Liver (tissue), 9 donors: ENCODE results near the gene CPNE5. TPM values are rescaled to one million over a fixed set of nuclear protein-coding genes. Genes with fewer than 3 reads are reported as not detected.

Source experiments
- DNase-seq: peaks from one replicate; pipeline ENCODE4 v3.0.0-alpha.2; 2017; ENCODE audit warnings: low spot score
- H3K27ac ChIP-seq, 2 donors: one replicate each; pipeline ENCODE4 v1.7.0; 2013; ENCODE audit warnings: inconsistent platforms in 2 of 2, low read length in 2 of 2, control low read depth in 1 of 2, low read depth in 1 of 2, mild to moderate bottlenecking in 1 of 2
- H3K27me3 ChIP-seq, 4 donors: one replicate each; pipeline versions ENCODE4 v1.6.1 to v1.7.0; 2013; ENCODE audit warnings: low read length in 3 of 4, inconsistent platforms in 1 of 4, mild to moderate bottlenecking in 1 of 4, moderate library complexity in 1 of 4; ENCODE audit not compliant: control insufficient read depth in 4 of 4, insufficient read depth in 4 of 4
- H3K36me3 ChIP-seq, 4 donors: one replicate each; pipeline versions ENCODE4 v1.6.1 to v1.7.0; 2013; ENCODE audit warnings: low read length in 3 of 4, mild to moderate bottlenecking in 3 of 4, low read depth in 1 of 4, moderate library complexity in 1 of 4; ENCODE audit not compliant: control insufficient read depth in 4 of 4, insufficient read depth in 3 of 4
- H3K4me1 ChIP-seq, 4 donors: one replicate each; pipeline versions ENCODE4 v1.6.1 to v1.7.0; 2013; ENCODE audit warnings: low read length in 3 of 4, mild to moderate bottlenecking in 3 of 4, moderate library complexity in 1 of 4; ENCODE audit not compliant: control insufficient read depth in 4 of 4, insufficient read depth in 4 of 4
- H3K4me3 ChIP-seq, 3 donors: one replicate each; pipeline versions ENCODE4 v1.6.1 to v1.7.0; 2013; ENCODE audit warnings: low read length in 3 of 3, control low read depth in 1 of 3, low read depth in 1 of 3, mild to moderate bottlenecking in 1 of 3
- H3K9ac ChIP-seq, 2 donors: one replicate each; pipeline ENCODE4 v1.7.0; 2013; ENCODE audit warnings: low read length in 2 of 2, mild to moderate bottlenecking in 2 of 2, moderate library complexity in 2 of 2, control low read depth in 1 of 2, low read depth in 1 of 2
- H3K9me3 ChIP-seq, 4 donors: one replicate each; pipeline versions ENCODE4 v1.6.1 to v1.7.0; 2013; ENCODE audit warnings: low read length in 3 of 4; ENCODE audit not compliant: control insufficient read depth in 4 of 4
- EGR1 ChIP-seq, 2 donors: IDR thresholded peaks; 2 replicates each; pipeline ENCODE4 v1.6.1; 2016 to 2018; ENCODE audit warnings: antibody characterized with exemption in 2 of 2, low read depth in 2 of 2
- FOXA1 ChIP-seq: IDR thresholded peaks from 2 replicates; pipeline ENCODE4 v1.6.1; 2016; ENCODE audit warnings: antibody characterized with exemption
- FOXA2 ChIP-seq: IDR thresholded peaks from 2 replicates; pipeline ENCODE4 v1.6.1; 2016; ENCODE audit warnings: antibody characterized with exemption
- GABPA ChIP-seq, 2 donors: IDR thresholded peaks in 1 of 2; conservative IDR thresholded peaks in 1 of 2; 2 replicates each; pipeline ENCODE4 v1.6.1; 2016; ENCODE audit warnings: antibody characterized with exemption in 2 of 2, mild to moderate bottlenecking in 1 of 2, moderate library complexity in 1 of 2
- HNF4A ChIP-seq, 2 donors: conservative IDR thresholded peaks; 2 replicates each; pipeline ENCODE4 v1.6.1; 2016; ENCODE audit warnings: antibody characterized with exemption in 2 of 2, mild to moderate bottlenecking in 2 of 2
- HNF4G ChIP-seq: IDR thresholded peaks from 2 replicates; pipeline ENCODE4 v1.6.1; 2016; ENCODE audit warnings: antibody characterized with exemption
- JUND ChIP-seq, 2 donors: IDR thresholded peaks; 2 replicates each; pipeline ENCODE4 v1.6.1; 2016; ENCODE audit warnings: antibody characterized with exemption in 2 of 2
- NR2F2 ChIP-seq: IDR thresholded peaks from 2 replicates; pipeline ENCODE4 v1.6.1; 2016; ENCODE audit warnings: antibody characterized with exemption
- RAD21 ChIP-seq, 2 donors: IDR thresholded peaks; 2 replicates each; pipeline ENCODE4 v1.6.1; 2016; ENCODE audit warnings: antibody characterized with exemption in 2 of 2, mild to moderate bottlenecking in 2 of 2
- RXRA ChIP-seq, 2 donors: IDR thresholded peaks; 2 replicates each; pipeline ENCODE4 v1.6.1; 2017 to 2018; ENCODE audit warnings: antibody characterized with exemption in 2 of 2, mild to moderate bottlenecking in 1 of 2
- SP1 ChIP-seq: IDR thresholded peaks from 2 replicates; pipeline ENCODE4 v1.6.1; 2018; ENCODE audit warnings: antibody characterized with exemption, mild to moderate bottlenecking
- TAF1 ChIP-seq: conservative IDR thresholded peaks from 2 replicates; pipeline ENCODE4 v1.6.1; 2016; ENCODE audit warnings: antibody characterized with exemption, mild to moderate bottlenecking
- YY1 ChIP-seq: IDR thresholded peaks from 2 replicates; pipeline ENCODE4 v1.6.1; 2016; ENCODE audit warnings: antibody characterized with exemption, mild to moderate bottlenecking
- WGBS: extraction: QIAGEN DNeasy Blood & Tissue Kit; methylation state at CpG from one replicate; pipeline ENCODE4 v1.1.7; 2013; 5-methylcytosine and 5-hydroxymethylcytosine counted together
- polyA plus RNA-seq, 2 donors: library from polyadenylated mRNA; stranded (reverse) in 1 of 2; unstranded in 1 of 2; fragments of 200-250 nt in 1 of 2; fragments of >200 nt in 1 of 2; fragmentation: Nextera tagmentation in 1 of 2; extraction: Ambion mirVana in 1 of 2; gene quantifications; one replicate each; pipeline versions ENCODE4 v1.2.1 to v1.2.3, GENCODE V29; 2013 to 2015
- total RNA-seq, 2 donors: library from RNA; depleted of rRNA; stranded (reverse); fragments of >200 nt; gene quantifications; one replicate each; pipeline ENCODE4 v1.2.3, GENCODE V29; 2014
- TF ChIP-seq, protein P1 (sequence below): IDR thresholded peaks from 2 replicates; pipeline ENCODE4 v1.6.1; 2016; ENCODE audit warnings: antibody characterized with exemption
- TF ChIP-seq, protein P2 (sequence below): IDR thresholded peaks from 2 replicates; pipeline ENCODE4 v1.6.1; 2016; ENCODE audit warnings: antibody characterized with exemption, mild to moderate bottlenecking
- TF ChIP-seq, protein P3 (sequence below): fragments of 150-350 bp; IDR thresholded peaks from 2 replicates; pipeline ENCODE4 v1.5.1; 2017; ENCODE audit warnings: improper control_type of control experiment, low read depth, low read length; ENCODE audit not compliant: missing input control
- TF ChIP-seq, protein P4 (sequence below): IDR thresholded peaks from 2 replicates; pipeline ENCODE4 v1.6.1; 2016; ENCODE audit warnings: antibody characterized with exemption
- TF ChIP-seq, protein P5 (sequence below): IDR thresholded peaks from 2 replicates; pipeline ENCODE4 v1.6.1; 2016; ENCODE audit warnings: antibody characterized with exemption
- donor health status: healthy.
- donor health status: healthy.
- donor health status: healthy.
- donor health status: healthy.
- donor health status: healthy.

The CPNE5 gene
- total and polyA plus RNA-seq, 4 donors: 0.24 to 1.1 (median 0.44) TPM

DNA sequence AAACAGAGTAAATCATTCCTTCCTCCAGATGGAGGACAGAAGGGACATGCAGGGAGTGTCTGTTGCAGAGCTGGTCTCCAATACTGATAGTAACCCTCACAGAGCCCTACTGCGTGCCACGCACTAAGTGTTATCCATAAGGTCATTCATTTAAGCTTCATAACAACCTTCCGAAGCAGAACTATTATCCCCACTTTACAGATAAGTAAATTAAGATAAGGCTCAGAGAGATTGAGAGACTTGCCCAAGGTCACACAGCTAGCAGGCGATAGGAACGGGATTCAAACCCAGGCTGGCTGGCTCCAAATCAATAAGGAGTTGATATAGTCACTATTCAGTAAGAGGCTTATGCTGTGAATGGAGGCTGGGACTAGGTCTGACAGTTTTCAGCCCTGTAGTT, 30.6 kb downstream of the CPNE5 start:
- Histone ChIP-seq H3K27ac (no peak overlapping the region), H3K27me3 (no peaks in the 10 kb centered on the region), H3K4me3 (no peak overlapping the region), H3K9me3 (no peaks in the 10 kb centered on the region), H3K4me1 (no peaks in the 10 kb centered on the region), H3K9ac (no peak overlapping the region), H3K36me3 (no peaks in the 10 kb centered on the region)
- no peak for DNase-seq
- WGBS: 87% methylated on average over 5 of the region's 5 CpGs
- TF ChIP-seq FOXA2: no peak
- TF ChIP-seq RAD21 (IDR thresholded peaks at IDR 0.05): no peak
- TF ChIP-seq, protein P1, sequence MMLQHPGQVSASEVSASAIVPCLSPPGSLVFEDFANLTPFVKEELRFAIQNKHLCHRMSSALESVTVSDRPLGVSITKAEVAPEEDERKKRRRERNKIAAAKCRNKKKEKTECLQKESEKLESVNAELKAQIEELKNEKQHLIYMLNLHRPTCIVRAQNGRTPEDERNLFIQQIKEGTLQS: no peak
- TF ChIP-seq TAF1: no peak
- TF ChIP-seq SP1: no peak

DNA sequence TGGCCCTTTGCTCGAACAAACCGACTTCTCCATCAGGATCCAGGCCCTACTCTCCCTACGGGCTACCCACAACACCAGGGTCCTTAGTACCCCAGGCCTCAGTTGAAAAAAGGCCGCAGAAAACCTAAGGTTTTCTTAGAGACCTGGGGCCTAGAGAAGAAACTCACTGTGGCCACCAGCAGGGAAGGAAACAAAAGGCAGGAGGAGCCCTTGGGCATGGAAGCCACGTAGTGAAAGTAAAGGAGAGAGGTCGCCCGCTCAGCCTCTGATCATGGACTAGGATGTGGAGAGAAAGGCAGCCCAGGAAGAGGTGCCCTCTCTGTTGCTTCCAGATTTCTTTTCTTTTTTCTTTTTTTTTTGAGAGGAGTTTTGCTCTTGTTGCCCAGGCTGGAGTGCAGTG, 31.5 kb downstream of the CPNE5 start:
- no peaks in the 10 kb centered on the region for H3K9me3 ChIP-seq
- no peak overlapping the region for H3K9ac ChIP-seq
- TF ChIP-seq FOXA2 (no peak), NR2F2 (no peak)
- no peaks in the 10 kb centered on the region for H3K36me3 ChIP-seq
- no peak for DNase-seq
- H3K4me1 ChIP-seq: no peaks in the 10 kb centered on the region
- H3K4me3 ChIP-seq: no peak overlapping the region
- no peaks in the 10 kb centered on the region for H3K27me3 ChIP-seq
- WGBS: 97% methylated on average over 7 of the region's 7 CpGs
- H3K27ac ChIP-seq: no peak overlapping the region

DNA sequence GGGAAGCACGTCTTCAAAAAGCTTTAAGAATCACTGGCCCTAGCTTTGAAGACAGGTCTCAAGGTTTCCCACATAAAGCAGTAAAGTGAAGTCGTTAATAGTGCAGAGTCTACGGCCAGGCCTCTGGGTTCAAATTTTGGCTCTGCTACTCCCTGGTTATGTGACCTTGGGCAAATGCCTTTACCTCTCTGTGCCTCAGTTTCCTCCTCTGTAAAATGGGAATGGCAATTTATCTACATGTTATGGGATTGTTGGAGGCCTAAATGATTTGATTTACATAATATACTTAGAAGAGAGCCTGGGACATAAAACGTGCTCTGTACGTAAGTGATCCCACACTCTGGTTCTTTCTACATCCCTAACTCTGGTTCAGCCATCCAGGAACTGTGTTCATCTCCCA, 32.1 kb downstream of the CPNE5 start:
- H3K9me3 ChIP-seq: no peaks in the 10 kb centered on the region
- no peaks in the 10 kb centered on the region for H3K4me1 ChIP-seq
- WGBS: 87% methylated on average over 5 of the region's 5 CpGs
- H3K9ac ChIP-seq: no peak overlapping the region
- H3K4me3 ChIP-seq: no peak overlapping the region
- TF ChIP-seq RAD21 (IDR thresholded peaks at IDR 0.05) (no peak), HNF4G (no peak), EGR1 (IDR thresholded peaks at IDR 0.05; ENCODE audit: low read depth in 2 of 2) (no peak), TAF1 (no peak), HNF4A (conservative IDR thresholded peaks at IDR 0.05) (no peak), YY1 (no peak), NR2F2 (no peak), FOXA1 (no peak), FOXA2 (no peak), RXRA (IDR thresholded peaks at IDR 0.05) (no peak), SP1 (no peak), GABPA (IDR thresholded peaks at IDR 0.05 in 1 of 2, conservative IDR thresholded peaks at IDR 0.05 in 1 of 2) (no peak), JUND (IDR thresholded peaks at IDR 0.05) (no peak)
- TF ChIP-seq, protein P2, sequence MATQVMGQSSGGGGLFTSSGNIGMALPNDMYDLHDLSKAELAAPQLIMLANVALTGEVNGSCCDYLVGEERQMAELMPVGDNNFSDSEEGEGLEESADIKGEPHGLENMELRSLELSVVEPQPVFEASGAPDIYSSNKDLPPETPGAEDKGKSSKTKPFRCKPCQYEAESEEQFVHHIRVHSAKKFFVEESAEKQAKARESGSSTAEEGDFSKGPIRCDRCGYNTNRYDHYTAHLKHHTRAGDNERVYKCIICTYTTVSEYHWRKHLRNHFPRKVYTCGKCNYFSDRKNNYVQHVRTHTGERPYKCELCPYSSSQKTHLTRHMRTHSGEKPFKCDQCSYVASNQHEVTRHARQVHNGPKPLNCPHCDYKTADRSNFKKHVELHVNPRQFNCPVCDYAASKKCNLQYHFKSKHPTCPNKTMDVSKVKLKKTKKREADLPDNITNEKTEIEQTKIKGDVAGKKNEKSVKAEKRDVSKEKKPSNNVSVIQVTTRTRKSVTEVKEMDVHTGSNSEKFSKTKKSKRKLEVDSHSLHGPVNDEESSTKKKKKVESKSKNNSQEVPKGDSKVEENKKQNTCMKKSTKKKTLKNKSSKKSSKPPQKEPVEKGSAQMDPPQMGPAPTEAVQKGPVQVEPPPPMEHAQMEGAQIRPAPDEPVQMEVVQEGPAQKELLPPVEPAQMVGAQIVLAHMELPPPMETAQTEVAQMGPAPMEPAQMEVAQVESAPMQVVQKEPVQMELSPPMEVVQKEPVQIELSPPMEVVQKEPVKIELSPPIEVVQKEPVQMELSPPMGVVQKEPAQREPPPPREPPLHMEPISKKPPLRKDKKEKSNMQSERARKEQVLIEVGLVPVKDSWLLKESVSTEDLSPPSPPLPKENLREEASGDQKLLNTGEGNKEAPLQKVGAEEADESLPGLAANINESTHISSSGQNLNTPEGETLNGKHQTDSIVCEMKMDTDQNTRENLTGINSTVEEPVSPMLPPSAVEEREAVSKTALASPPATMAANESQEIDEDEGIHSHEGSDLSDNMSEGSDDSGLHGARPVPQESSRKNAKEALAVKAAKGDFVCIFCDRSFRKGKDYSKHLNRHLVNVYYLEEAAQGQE: no peak
- TF ChIP-seq, protein P3, sequence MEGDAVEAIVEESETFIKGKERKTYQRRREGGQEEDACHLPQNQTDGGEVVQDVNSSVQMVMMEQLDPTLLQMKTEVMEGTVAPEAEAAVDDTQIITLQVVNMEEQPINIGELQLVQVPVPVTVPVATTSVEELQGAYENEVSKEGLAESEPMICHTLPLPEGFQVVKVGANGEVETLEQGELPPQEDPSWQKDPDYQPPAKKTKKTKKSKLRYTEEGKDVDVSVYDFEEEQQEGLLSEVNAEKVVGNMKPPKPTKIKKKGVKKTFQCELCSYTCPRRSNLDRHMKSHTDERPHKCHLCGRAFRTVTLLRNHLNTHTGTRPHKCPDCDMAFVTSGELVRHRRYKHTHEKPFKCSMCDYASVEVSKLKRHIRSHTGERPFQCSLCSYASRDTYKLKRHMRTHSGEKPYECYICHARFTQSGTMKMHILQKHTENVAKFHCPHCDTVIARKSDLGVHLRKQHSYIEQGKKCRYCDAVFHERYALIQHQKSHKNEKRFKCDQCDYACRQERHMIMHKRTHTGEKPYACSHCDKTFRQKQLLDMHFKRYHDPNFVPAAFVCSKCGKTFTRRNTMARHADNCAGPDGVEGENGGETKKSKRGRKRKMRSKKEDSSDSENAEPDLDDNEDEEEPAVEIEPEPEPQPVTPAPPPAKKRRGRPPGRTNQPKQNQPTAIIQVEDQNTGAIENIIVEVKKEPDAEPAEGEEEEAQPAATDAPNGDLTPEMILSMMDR: no peak
- TF ChIP-seq, protein P1: no peak
- TF ChIP-seq, protein P4, sequence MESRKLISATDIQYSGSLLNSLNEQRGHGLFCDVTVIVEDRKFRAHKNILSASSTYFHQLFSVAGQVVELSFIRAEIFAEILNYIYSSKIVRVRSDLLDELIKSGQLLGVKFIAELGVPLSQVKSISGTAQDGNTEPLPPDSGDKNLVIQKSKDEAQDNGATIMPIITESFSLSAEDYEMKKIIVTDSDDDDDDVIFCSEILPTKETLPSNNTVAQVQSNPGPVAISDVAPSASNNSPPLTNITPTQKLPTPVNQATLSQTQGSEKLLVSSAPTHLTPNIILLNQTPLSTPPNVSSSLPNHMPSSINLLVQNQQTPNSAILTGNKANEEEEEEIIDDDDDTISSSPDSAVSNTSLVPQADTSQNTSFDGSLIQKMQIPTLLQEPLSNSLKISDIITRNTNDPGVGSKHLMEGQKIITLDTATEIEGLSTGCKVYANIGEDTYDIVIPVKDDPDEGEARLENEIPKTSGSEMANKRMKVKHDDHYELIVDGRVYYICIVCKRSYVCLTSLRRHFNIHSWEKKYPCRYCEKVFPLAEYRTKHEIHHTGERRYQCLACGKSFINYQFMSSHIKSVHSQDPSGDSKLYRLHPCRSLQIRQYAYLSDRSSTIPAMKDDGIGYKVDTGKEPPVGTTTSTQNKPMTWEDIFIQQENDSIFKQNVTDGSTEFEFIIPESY: no peak
- TF ChIP-seq, protein P5, sequence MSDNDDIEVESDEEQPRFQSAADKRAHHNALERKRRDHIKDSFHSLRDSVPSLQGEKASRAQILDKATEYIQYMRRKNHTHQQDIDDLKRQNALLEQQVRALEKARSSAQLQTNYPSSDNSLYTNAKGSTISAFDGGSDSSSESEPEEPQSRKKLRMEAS: no peak
- DNase-seq: no peak
- no peak overlapping the region for H3K27ac ChIP-seq
- H3K36me3 ChIP-seq: no peaks in the 10 kb centered on the region
- H3K27me3 ChIP-seq: no peaks in the 10 kb centered on the region
